Mesendoderm (in vitro differentiated cells): ENCODE data around the gene VENTX.

Experiments
- DNase-seq: peaks from one replicate; pipeline ENCODE4 v3.0.0; 2013
- H2AK5ac ChIP-seq: 2 replicates; pipeline ENCODE4 v1.6.1; 2013; ENCODE audit warnings: low read length, inconsistent platforms
- H2BK120ac ChIP-seq: 2 replicates; pipeline ENCODE4 v1.6.1; 2013; ENCODE audit warnings: low read depth, mild to moderate bottlenecking, low read length, moderate library complexity, mixed read lengths
- H2BK15ac ChIP-seq: replicated peaks from 2 replicates; pipeline ENCODE4 v1.6.1; 2013; ENCODE audit warnings: low read depth, mild to moderate bottlenecking, moderate library complexity
- H2BK5ac ChIP-seq: 2 replicates; pipeline ENCODE4 v1.6.1; 2013; ENCODE audit warnings: low read length, inconsistent platforms
- H3K18ac ChIP-seq: 2 replicates; pipeline ENCODE4 v1.6.1; 2013; ENCODE audit warnings: mild to moderate bottlenecking, low read length, mixed read lengths
- H3K23ac ChIP-seq: one replicate; pipeline ENCODE4 v1.6.1; 2013; ENCODE audit warnings: low read length
- H3K27ac ChIP-seq: 2 replicates; pipeline ENCODE4 v1.5.1; 2013; ENCODE audit warnings: low read depth, mild to moderate bottlenecking, inconsistent platforms, low read length, moderate library complexity
- H3K27me3 ChIP-seq: 2 replicates; pipeline ENCODE4 v1.6.1; 2013; ENCODE audit warnings: low read length, control low read depth, mild to moderate bottlenecking, inconsistent platforms; ENCODE audit not compliant: insufficient read depth, poor library complexity
- H3K36me3 ChIP-seq: 2 replicates; pipeline ENCODE4 v1.6.1; 2013; ENCODE audit warnings: low read length, inconsistent platforms; ENCODE audit not compliant: control insufficient read depth, insufficient read depth
- H3K4ac ChIP-seq: one replicate; pipeline ENCODE4 v1.6.1; 2013; ENCODE audit warnings: low read depth, mild to moderate bottlenecking, low read length, moderate library complexity
- H3K4me1 ChIP-seq: 2 replicates; pipeline ENCODE4 v1.6.1; 2013; ENCODE audit warnings: low read depth, low read length, inconsistent platforms; ENCODE audit not compliant: control insufficient read depth
- H3K4me2 ChIP-seq: 2 replicates; pipeline ENCODE4 v1.6.1; 2013; ENCODE audit warnings: low read length
- H3K4me3 ChIP-seq: 2 replicates; pipeline ENCODE4 v1.5.1; 2013; ENCODE audit warnings: mild to moderate bottlenecking, low read length
- H3K56ac ChIP-seq: one replicate; pipeline ENCODE4 v1.6.1; 2013; ENCODE audit warnings: low read length
- H3K79me1 ChIP-seq: 2 replicates; pipeline ENCODE4 v1.6.1; 2013; ENCODE audit warnings: low read length, inconsistent platforms
- H3K79me2 ChIP-seq: 2 replicates; pipeline ENCODE4 v1.6.1; 2013; ENCODE audit warnings: mild to moderate bottlenecking, low read length; ENCODE audit not compliant: control insufficient read depth, insufficient read depth
- H3K9ac ChIP-seq: 2 replicates; pipeline ENCODE4 v1.6.1; 2013; ENCODE audit warnings: low read length, inconsistent platforms
- H4K5ac ChIP-seq: one replicate; pipeline ENCODE4 v1.6.1; 2013; ENCODE audit warnings: low read length
- H4K8ac ChIP-seq: one replicate; pipeline ENCODE4 v1.6.1; 2013; ENCODE audit warnings: low read depth, mild to moderate bottlenecking, control low read depth, low read length, moderate library complexity
- WGBS: extraction: QIAGEN DNeasy Blood & Tissue Kit; methylation state at CpG from one replicate; pipeline ENCODE4 v1.1.7; 2013; ENCODE audit warnings: low lambda C conversion rate, missing lambda C conversion rate; ENCODE audit not compliant: insufficient coverage; ENCODE audit errors: extremely low coverage; 5-methylcytosine and 5-hydroxymethylcytosine counted together

The VENTX gene

DNA sequence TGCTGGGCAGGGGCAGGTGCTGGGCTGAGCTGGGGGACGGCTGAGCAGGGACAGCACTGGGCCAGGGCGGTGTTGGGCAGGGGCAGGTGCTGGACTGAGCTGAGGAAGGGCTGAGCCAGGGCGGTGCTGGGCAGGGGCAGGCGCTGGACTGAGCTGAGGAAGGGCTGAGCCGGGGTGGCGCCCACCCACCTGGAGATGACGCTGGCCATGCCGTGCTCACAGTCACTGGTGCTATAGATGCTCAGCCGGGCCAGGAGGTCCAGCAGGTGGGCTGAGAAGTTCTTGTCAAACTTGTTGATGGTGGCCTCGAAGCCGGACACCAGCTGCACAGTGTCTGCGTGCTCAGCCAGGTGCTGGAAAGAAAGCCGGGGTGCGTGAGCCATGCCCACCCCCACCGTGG is 43.4 kb downstream of the VENTX start:
- H3K27me3 ChIP-seq = no peaks in the 10 kb centered on the region
- H4K5ac ChIP-seq = no peak overlapping the region

DNA sequence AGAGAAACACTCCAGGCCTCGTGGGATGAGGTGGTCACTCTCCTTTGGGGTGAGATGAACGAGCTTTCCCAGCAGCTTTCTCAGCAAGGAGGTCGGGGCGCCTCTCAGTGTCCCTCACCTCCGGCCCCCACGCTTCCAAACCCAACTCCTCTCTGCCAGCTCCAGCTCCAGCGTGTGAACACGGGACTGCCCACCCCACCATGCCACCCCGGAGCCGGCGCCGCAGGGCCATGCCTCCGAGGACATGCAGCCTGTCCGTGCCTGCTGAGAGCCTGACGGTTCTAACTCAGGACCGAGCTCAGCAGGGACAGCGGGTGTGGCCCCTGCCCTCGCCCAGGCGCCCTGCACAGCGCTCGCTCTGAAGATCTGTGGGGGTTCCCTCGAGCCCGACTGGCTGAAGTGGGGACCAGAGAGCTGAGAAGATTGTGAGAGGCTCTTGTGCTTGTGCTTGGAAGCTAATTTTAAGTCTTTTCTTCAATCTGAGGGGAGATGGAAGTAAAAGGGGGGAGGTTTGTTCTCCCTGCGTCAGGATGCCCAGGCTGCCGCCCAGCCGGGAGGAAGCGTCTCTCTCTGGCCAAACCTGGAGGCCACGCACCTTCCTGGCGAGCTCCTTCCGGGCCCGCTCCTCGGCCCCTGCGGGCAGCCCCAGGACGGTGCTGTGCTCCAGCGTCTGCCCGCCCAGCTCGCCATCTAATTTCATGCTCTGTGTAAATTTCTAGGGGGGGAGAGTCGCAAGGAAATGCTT is 44.1 kb downstream of the VENTX start:
- no peak overlapping the region for H3K4me3 ChIP-seq
- no peaks in the 10 kb centered on the region for H3K79me2 ChIP-seq
- H3K79me1 ChIP-seq = no peaks in the 10 kb centered on the region
- no peak overlapping the region for H3K9ac ChIP-seq
- H2BK5ac ChIP-seq = no peak overlapping the region
- no peak overlapping the region for H2BK120ac ChIP-seq
- no peak overlapping the region for H3K27ac ChIP-seq
- H3K18ac ChIP-seq = no peak overlapping the region
- no peak overlapping the region for H3K4me2 ChIP-seq
- no peak overlapping the region for H3K23ac ChIP-seq
- H3K56ac ChIP-seq = no peak overlapping the region
- peaks cover 8% of the 10 kb centered on the region for H3K36me3 ChIP-seq
- H2AK5ac ChIP-seq = no peak overlapping the region
- no peak overlapping the region for H3K4ac ChIP-seq
- H3K27me3 ChIP-seq = no peaks in the 10 kb centered on the region
- no peak for DNase-seq
- no peak overlapping the region for H4K5ac ChIP-seq
- no CpG with 5 or more reads among the region's 38 CpGs for WGBS
- no peak overlapping the region for H4K8ac ChIP-seq
- no peaks in the 10 kb centered on the region for H3K4me1 ChIP-seq
- no peak overlapping the region for H2BK15ac ChIP-seq

More for the DNA sequence above, 43.4 kb downstream of the VENTX start:
- Histone ChIP-seq H2BK120ac (no peak overlapping the region), H3K79me1 (no peaks in the 10 kb centered on the region), H4K8ac (no peak overlapping the region), H3K36me3 (peaks cover 8% of the 10 kb centered on the region), H3K18ac (no peak overlapping the region), H3K4me2 (no peak overlapping the region), H3K23ac (no peak overlapping the region), H3K79me2 (no peaks in the 10 kb centered on the region), H2BK5ac (no peak overlapping the region), H2BK15ac (no peak overlapping the region), H3K4me1 (no peaks in the 10 kb centered on the region), H3K4me3 (no peak overlapping the region), H3K27ac (no peak overlapping the region), H3K4ac (no peak overlapping the region), H2AK5ac (no peak overlapping the region), H3K56ac (no peak overlapping the region), H3K9ac (no peak overlapping the region)
- no CpG with 5 or more reads among the region's 15 CpGs for WGBS
- no peak for DNase-seq

DNA sequence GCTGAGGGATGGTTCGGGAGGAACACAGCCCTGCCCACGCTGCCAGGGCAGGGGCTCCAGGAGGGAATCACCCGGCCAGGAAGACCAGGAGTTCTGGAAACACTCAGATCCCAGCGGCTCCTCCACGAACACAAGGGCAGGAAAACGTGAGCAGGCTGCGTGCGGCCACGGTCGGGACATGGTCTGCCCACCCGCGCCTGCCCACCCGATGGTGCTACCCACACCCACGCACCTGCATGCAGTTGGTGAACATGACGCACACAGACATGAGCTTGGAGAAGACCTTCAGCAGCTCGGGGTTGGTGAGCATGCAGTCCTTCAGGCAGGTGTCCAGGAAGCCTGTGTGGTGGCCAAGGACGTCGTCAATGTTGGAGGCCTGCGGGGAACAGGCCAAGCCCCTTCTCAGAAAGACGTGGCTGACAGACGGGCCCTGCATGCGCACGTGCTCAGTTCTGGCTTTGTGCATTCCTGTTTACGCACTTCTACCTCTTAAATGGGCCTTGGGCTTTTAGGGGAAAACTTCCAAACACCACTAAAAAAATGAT is 45.3 kb downstream of the VENTX start:
- Histone ChIP-seq H3K18ac (no peak overlapping the region), H2BK5ac (no peak overlapping the region), H3K9ac (no peak overlapping the region), H3K56ac (no peak overlapping the region), H2BK120ac (no peak overlapping the region), H3K79me2 (no peaks in the 10 kb centered on the region), H3K36me3 (peaks cover 8% of the 10 kb centered on the region), H4K8ac (no peak overlapping the region), H3K27ac (no peak overlapping the region), H3K4me1 (no peaks in the 10 kb centered on the region), H3K4me3 (no peak overlapping the region), H2BK15ac (no peak overlapping the region), H2AK5ac (no peak overlapping the region), H3K4me2 (no peak overlapping the region), H3K23ac (no peak overlapping the region), H3K4ac (no peak overlapping the region), H3K27me3 (no peaks in the 10 kb centered on the region), H4K5ac (no peak overlapping the region), H3K79me1 (no peaks in the 10 kb centered on the region)
- no peak for DNase-seq
- WGBS = no CpG with 5 or more reads among the region's 24 CpGs

DNA sequence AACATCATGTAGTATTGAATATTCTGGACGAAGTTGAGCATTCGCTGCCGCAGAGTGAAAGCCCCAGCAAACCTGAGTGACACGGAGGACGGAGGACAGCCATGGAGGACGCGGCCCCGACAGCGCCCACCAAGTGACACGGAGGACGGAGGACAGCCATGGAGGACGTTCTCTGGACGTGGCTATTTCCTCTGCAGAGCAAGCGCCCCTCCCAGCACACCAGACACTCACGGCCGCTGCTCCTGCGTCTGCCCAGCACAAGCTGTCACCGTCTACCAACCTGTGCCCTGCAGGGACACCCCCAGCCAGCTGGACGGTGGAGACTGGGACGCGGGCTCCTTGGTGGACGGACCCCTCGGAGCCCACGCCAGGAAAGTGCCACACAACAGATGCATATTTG is 46.3 kb downstream of the VENTX start:
- Histone ChIP-seq H3K4ac (no peak overlapping the region), H4K5ac (no peak overlapping the region), H3K4me2 (no peak overlapping the region), H3K27ac (no peak overlapping the region), H3K23ac (no peak overlapping the region), H3K79me1 (no peaks in the 10 kb centered on the region), H3K79me2 (no peaks in the 10 kb centered on the region), H3K4me3 (no peak overlapping the region), H2BK120ac (no peak overlapping the region), H3K18ac (no peak overlapping the region), H3K4me1 (no peaks in the 10 kb centered on the region), H3K9ac (no peak overlapping the region), H2BK5ac (no peak overlapping the region), H3K36me3 (peaks cover 8% of the 10 kb centered on the region), H3K56ac (no peak overlapping the region), H3K27me3 (no peaks in the 10 kb centered on the region), H2BK15ac (no peak overlapping the region), H4K8ac (no peak overlapping the region), H2AK5ac (no peak overlapping the region)
- no peak for DNase-seq
- WGBS = no CpG with 5 or more reads among the region's 24 CpGs

DNA sequence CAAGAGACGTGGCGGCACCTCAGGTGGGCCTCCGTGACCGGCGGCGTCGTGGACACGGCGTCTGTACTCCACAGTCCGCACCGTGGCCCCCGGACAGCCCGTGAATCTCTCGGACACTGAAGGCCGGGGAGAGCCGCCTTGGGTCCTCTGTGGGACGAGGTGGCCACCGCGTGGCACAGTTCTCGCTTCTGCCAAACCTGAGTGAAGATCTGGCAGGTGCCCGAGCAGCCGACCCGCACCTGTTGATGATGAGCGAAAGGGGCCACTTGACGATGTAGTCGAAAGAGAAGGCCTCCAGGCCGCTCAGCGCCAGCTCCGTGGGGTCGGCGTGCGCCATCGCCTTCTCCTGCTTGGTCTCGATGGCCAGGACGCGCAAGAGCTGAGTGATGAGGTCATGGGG is 47.6 kb downstream of the VENTX start:
- Histone ChIP-seq H3K27ac (no peak overlapping the region), H3K4me1 (no peaks in the 10 kb centered on the region), H3K4me2 (no peak overlapping the region), H3K36me3 (peaks cover 8% of the 10 kb centered on the region), H3K4me3 (no peak overlapping the region), H3K79me1 (no peaks in the 10 kb centered on the region), H3K27me3 (no peaks in the 10 kb centered on the region), H4K5ac (no peak overlapping the region), H2AK5ac (no peak overlapping the region), H3K79me2 (no peaks in the 10 kb centered on the region), H3K4ac (no peak overlapping the region), H2BK5ac (no peak overlapping the region), H2BK120ac (no peak overlapping the region), H3K23ac (no peak overlapping the region), H3K9ac (no peak overlapping the region), H3K56ac (no peak overlapping the region), H4K8ac (no peak overlapping the region), H2BK15ac (no peak overlapping the region), H3K18ac (no peak overlapping the region)
- WGBS = no CpG with 5 or more reads among the region's 36 CpGs
- DNase-seq = no peak

DNA sequence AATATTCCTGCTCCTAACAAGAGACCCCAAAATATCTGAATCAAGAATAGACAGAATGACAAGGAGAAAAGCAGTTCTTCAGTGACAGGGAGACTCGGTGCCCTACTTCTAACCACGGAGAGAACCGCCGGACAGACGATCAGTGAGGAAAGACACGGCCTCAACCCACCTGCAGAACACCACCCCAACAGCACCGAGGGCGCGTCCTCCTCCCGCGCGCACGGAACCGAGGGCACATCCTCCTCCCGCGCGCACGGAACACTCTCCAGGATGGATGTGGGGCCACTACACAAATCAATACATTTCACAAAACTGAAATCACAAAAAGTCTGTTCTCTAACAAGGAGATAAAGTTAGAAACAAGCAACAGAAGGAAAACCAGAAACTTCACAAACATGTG is 48.7 kb downstream of the VENTX start:
- WGBS = no CpG with 5 or more reads among the region's 18 CpGs
- Histone ChIP-seq H3K18ac (no peak overlapping the region), H2BK5ac (no peak overlapping the region), H3K4me2 (no peak overlapping the region), H2BK120ac (no peak overlapping the region), H3K36me3 (peaks cover 8% of the 10 kb centered on the region), H2AK5ac (no peak overlapping the region), H3K27ac (no peak overlapping the region), H4K8ac (no peak overlapping the region), H3K79me1 (no peaks in the 10 kb centered on the region), H3K79me2 (no peaks in the 10 kb centered on the region), H3K4ac (no peak overlapping the region), H3K56ac (no peak overlapping the region), H2BK15ac (no peak overlapping the region), H3K27me3 (no peaks in the 10 kb centered on the region), H3K4me1 (no peaks in the 10 kb centered on the region), H3K9ac (no peak overlapping the region), H3K4me3 (no peak overlapping the region), H4K5ac (no peak overlapping the region), H3K23ac (no peak overlapping the region)
- no peak for DNase-seq
